Rectal smooth muscle tissue (tissue), 1 donor: ENCODE measurements around the gene TSPAN12.

Experiments
- H3K27ac ChIP-seq: one replicate; pipeline ENCODE4 v1.7.0; 2013; ENCODE audit warnings: low read depth, low read length, inconsistent platforms
- H3K27me3 ChIP-seq: one replicate; pipeline ENCODE4 v1.7.0; 2013; ENCODE audit warnings: low read length; ENCODE audit not compliant: control insufficient read depth, insufficient read depth
- H3K36me3 ChIP-seq: one replicate; pipeline ENCODE4 v1.7.0; 2013; ENCODE audit warnings: low read length; ENCODE audit not compliant: control insufficient read depth, insufficient read depth
- H3K4me1 ChIP-seq: one replicate; pipeline ENCODE4 v1.7.0; 2013; ENCODE audit warnings: low read length; ENCODE audit not compliant: control insufficient read depth, insufficient read depth
- H3K4me3 ChIP-seq: one replicate; pipeline ENCODE4 v1.7.0; 2013; ENCODE audit warnings: low read length
- H3K9ac ChIP-seq: one replicate; pipeline ENCODE4 v1.7.0; 2013; ENCODE audit warnings: low read length

The TSPAN12 gene

GRCh38 chr7:120814253-120814939 lies 43.5 kb downstream of the TSPAN12 start:
- no peaks in the 10 kb centered on the region for H3K36me3 ChIP-seq

DNA sequence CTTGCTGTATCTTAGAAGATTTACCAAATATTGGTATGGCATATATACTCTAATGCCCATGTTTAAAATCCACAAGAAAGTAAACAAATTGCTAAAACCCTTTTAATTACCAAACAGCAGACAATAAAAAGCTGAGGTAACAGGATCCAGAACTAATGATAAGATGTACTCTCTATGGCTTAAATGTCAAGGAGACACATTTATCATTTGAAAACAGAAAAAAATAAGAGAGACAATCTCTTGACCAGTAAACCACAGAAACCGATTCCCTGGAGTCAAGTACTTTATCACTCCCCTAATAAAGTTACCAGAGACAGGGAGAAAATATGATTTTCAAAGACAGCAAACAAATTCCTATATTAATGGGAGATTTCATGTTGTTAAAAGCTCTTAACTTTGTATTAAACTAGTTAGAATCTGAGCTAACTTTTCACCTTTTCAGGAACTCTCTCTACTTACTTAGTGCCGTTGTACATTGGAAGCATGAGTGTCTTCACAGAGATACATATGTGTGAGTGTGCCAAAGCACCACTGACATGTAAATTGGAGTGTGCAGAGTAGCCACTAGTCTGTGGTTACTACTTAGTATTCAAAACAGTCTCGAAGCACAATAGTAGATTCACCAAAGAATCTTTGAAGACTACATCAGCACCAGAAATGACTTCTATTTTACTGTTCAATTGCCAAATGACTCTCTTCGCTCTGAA lies 44.2 kb downstream of the TSPAN12 start:
- Histone ChIP-seq H3K4me3 (no peak overlapping the region), H3K27ac (no peak overlapping the region), H3K27me3 (no peaks in the 10 kb centered on the region), H3K4me1 (no peaks in the 10 kb centered on the region), H3K9ac (no peak overlapping the region), H3K36me3 (no peaks in the 10 kb centered on the region)

More at GRCh38 chr7:120814253-120814939, 43.5 kb downstream of the TSPAN12 start:
- Histone ChIP-seq H3K27me3 (no peaks in the 10 kb centered on the region), H3K9ac (no peak overlapping the region), H3K4me1 (no peaks in the 10 kb centered on the region), H3K27ac (no peak overlapping the region), H3K4me3 (no peak overlapping the region)

- Histone ChIP-seq H3K27ac (no peak overlapping the region), H3K27me3 (no peaks in the 10 kb centered on the region), H3K4me3 (no peak overlapping the region), H3K4me1 (no peaks in the 10 kb centered on the region), H3K9ac (no peak overlapping the region), H3K36me3 (no peaks in the 10 kb centered on the region)
These were observed 44.9 kb downstream of the TSPAN12 start for GRCh38 chr7:120813089-120813488.

GRCh38 chr7:120809260-120809659 lies 48.7 kb downstream of the TSPAN12 start:
- Histone ChIP-seq H3K4me1 (no peaks in the 10 kb centered on the region), H3K27me3 (no peaks in the 10 kb centered on the region), H3K36me3 (no peaks in the 10 kb centered on the region), H3K4me3 (no peak overlapping the region), H3K9ac (no peak overlapping the region), H3K27ac (no peak overlapping the region)

DNA sequence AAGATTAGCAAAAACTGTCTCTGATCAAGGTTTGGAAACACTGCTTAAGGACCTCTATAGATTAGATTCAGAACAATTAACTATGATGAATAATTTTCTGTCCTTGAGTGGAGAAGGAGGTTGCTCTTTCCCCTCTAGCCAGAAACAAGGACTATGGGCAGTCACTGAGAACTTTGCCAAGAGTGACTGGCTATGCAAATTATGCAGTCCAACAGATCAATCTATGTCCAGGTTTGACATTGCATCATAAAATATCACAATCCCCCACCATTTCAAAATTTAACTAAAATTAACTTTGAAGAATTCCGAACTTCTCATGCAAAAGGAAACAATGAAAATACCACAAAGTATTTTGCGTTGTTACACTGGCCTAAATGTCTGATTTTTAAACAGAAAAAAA lies 50.6 kb downstream of the TSPAN12 start:
- Histone ChIP-seq H3K9ac (no peak overlapping the region), H3K4me3 (no peak overlapping the region), H3K36me3 (no peaks in the 10 kb centered on the region), H3K27ac (no peak overlapping the region), H3K27me3 (no peaks in the 10 kb centered on the region), H3K4me1 (no peaks in the 10 kb centered on the region)

- Histone ChIP-seq H3K4me3 (no peak overlapping the region), H3K27ac (no peak overlapping the region), H3K4me1 (no peaks in the 10 kb centered on the region), H3K27me3 (no peaks in the 10 kb centered on the region), H3K9ac (no peak overlapping the region), H3K36me3 (no peaks in the 10 kb centered on the region)
These were observed 51.3 kb downstream of the TSPAN12 start for GRCh38 chr7:120806669-120807068.

GRCh38 chr7:120805636-120806388 lies 52.1 kb downstream of the TSPAN12 start:
- Histone ChIP-seq H3K9ac (no peak overlapping the region), H3K4me3 (no peak overlapping the region), H3K36me3 (no peaks in the 10 kb centered on the region), H3K27me3 (no peaks in the 10 kb centered on the region), H3K4me1 (no peaks in the 10 kb centered on the region), H3K27ac (no peak overlapping the region)

DNA sequence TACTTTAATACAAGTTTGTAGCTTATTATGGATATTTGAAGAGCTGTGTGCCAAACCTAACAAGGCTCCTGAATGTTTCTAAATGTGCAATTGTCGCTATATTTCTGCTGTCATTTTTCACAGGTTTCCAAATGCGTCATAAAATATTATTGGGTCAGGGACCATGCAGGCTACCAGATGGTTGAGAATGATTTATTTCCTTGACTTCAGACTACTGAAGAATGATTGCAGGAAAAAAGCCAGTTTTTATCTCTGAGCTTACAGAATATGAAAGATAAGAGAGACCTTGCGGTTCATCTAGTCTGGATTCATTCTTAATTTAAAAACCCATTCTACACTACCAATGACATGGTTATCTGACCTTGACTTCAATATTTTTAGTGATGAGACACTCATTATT lies 55.2 kb downstream of the TSPAN12 start:
- no peak overlapping the region for H3K27ac ChIP-seq
- no peaks in the 10 kb centered on the region for H3K27me3 ChIP-seq
- H3K36me3 ChIP-seq = no peaks in the 10 kb centered on the region
- H3K9ac ChIP-seq = no peak overlapping the region
- H3K4me1 ChIP-seq = no peaks in the 10 kb centered on the region
- no peak overlapping the region for H3K4me3 ChIP-seq

- H3K36me3 ChIP-seq = no peaks in the 10 kb centered on the region
- H3K27me3 ChIP-seq = no peaks in the 10 kb centered on the region
- no peak overlapping the region for H3K4me3 ChIP-seq
- H3K4me1 ChIP-seq = no peaks in the 10 kb centered on the region
- H3K9ac ChIP-seq = no peak overlapping the region
- no peak overlapping the region for H3K27ac ChIP-seq
These were observed 58.0 kb downstream of the TSPAN12 start for GRCh38 chr7:120799813-120800475.

- Histone ChIP-seq H3K27ac (no peak overlapping the region), H3K27me3 (no peaks in the 10 kb centered on the region), H3K4me3 (no peak overlapping the region), H3K4me1 (no peaks in the 10 kb centered on the region), H3K9ac (no peak overlapping the region), H3K36me3 (no peaks in the 10 kb centered on the region)
These were observed 58.8 kb downstream of the TSPAN12 start for GRCh38 chr7:120799147-120799546.

DNA sequence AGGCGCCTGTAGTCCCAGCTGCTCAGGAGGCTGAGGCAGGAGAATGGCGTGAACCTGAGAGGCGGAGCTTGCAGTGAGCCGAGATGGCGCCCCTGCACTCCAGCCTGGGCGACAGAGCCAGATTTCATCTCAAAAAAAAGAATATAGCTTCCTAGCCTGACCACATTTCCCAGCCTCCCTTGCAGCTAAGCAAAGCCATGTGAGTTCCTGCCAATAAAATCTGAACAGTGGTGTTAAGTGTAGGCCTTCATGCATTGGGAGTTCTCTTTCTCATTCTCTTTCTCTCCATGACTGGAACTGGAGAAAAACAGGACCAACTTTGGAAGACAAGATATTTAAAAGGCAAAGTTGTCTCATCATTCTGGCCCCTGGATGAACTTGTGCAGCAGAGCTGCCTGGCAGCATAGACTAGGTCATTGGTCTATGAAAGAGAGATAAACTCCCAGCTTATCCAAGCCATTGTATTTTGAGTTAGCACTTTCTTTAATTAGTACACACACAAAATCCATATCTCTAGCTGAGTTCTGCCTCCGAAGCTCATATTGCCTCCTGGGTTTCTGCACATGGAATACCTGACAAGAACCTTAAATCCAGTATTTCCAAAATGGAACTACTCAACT lies 60.8 kb downstream of the TSPAN12 start:
- Histone ChIP-seq H3K4me3 (no peak overlapping the region), H3K9ac (no peak overlapping the region), H3K27ac (no peak overlapping the region), H3K27me3 (no peaks in the 10 kb centered on the region), H3K36me3 (no peaks in the 10 kb centered on the region), H3K4me1 (no peaks in the 10 kb centered on the region)
